CD4-positive, CD25-positive, alpha-beta regulatory T cell (primary cell): ENCODE measurements around the gene TSPOAP1. TPM values are rescaled to one million over a fixed set of nuclear protein-coding genes. Genes with fewer than 3 reads are reported as not detected.

Experiments
- ATAC-seq, 2 donors: fragments of 150-1000 bp; cut with Tn5 transposase; one replicate each; pipeline ENCODE4 v1.10.0; 2021; ENCODE audit warnings: low read depth in 2 of 2, moderate number of reproducible peaks in 2 of 2, moderate library complexity in 1 of 2
- DNase-seq, 3 donors: peaks; one replicate each; pipeline versions ENCODE4 v3.0.0 to v3.0.0-alpha.2; 2012 to 2022; ENCODE audit warnings: mixed read lengths in 1 of 3
- H3K27ac ChIP-seq: one replicate; pipeline ENCODE4 v1.7.0; 2013; ENCODE audit warnings: mild to moderate bottlenecking, low read length; ENCODE audit not compliant: insufficient read depth, poor library complexity, severe bottlenecking
- H3K27me3 ChIP-seq: one replicate; pipeline ENCODE4 v1.7.0; 2013; ENCODE audit warnings: low read length; ENCODE audit not compliant: control insufficient read depth, insufficient read depth
- H3K36me3 ChIP-seq: one replicate; pipeline ENCODE4 v1.7.0; 2013; ENCODE audit warnings: mild to moderate bottlenecking, low read length, moderate library complexity; ENCODE audit not compliant: control insufficient read depth, insufficient read depth
- H3K4me1 ChIP-seq: 2 replicates; pipeline ENCODE4 v1.7.0; 2013; ENCODE audit warnings: mild to moderate bottlenecking, low read length; ENCODE audit not compliant: insufficient read depth, control insufficient read depth, poor library complexity, severe bottlenecking
- H3K4me3 ChIP-seq: one replicate; pipeline ENCODE4 v1.7.0; 2013; ENCODE audit warnings: low read depth, mild to moderate bottlenecking, low read length, moderate library complexity
- H3K9me3 ChIP-seq, 2 experiments: 1 replicate in 1 of 2; 2 replicates in 1 of 2; pipeline ENCODE4 v1.7.0; 2013; ENCODE audit warnings: low read length in 2 of 2, mild to moderate bottlenecking in 1 of 2, moderate library complexity in 1 of 2; ENCODE audit not compliant: control insufficient read depth in 2 of 2
- H3K27ac Mint-ChIP-seq, 3 donors: one replicate each; pipeline ENCODE4 v1.8.0; 2020 to 2022; ENCODE audit warnings: mild to moderate bottlenecking in 3 of 3, mixed read lengths in 3 of 3, moderate library complexity in 2 of 3
- H3K27me3 Mint-ChIP-seq: one replicate; pipeline ENCODE4 v1.8.0; 2022; ENCODE audit warnings: mild to moderate bottlenecking, mixed read lengths
- H3K36me3 Mint-ChIP-seq: one replicate; pipeline ENCODE4 v1.8.0; 2020; ENCODE audit warnings: mixed read lengths
- H3K4me1 Mint-ChIP-seq, 4 donors: one replicate each; pipeline ENCODE4 v1.8.0; 2020 to 2022; ENCODE audit warnings: mixed read lengths in 4 of 4, mild to moderate bottlenecking in 1 of 4
- H3K4me3 Mint-ChIP-seq, 4 donors: one replicate each; pipeline ENCODE4 v1.8.0; 2020 to 2022; ENCODE audit warnings: mild to moderate bottlenecking in 4 of 4, mixed read lengths in 4 of 4, moderate library complexity in 3 of 4
- H3K9me3 Mint-ChIP-seq, 7 donors: one replicate each; pipeline ENCODE4 v1.8.0; 2020 to 2022; ENCODE audit warnings: mixed read lengths in 7 of 7, mild to moderate bottlenecking in 3 of 7, moderate library complexity in 2 of 7
- polyA plus RNA-seq, 4 donors: library from polyadenylated mRNA; unstranded; fragments of 300-500 nt; fragmentation: Illumina TruSeq; gene quantifications; one replicate each; pipeline ENCODE4 v1.2.3, GENCODE V29; 2021
- total RNA-seq: library from RNA; stranded (reverse); gene quantifications from one replicate; pipeline ENCODE4 v1.2.3, GENCODE V29; 2022

TSPOAP1 gene
- total and polyA plus RNA-seq, 5 donors from 2014 or later, result 0.73 to 47.4 (median 1.0) TPM

DNA sequence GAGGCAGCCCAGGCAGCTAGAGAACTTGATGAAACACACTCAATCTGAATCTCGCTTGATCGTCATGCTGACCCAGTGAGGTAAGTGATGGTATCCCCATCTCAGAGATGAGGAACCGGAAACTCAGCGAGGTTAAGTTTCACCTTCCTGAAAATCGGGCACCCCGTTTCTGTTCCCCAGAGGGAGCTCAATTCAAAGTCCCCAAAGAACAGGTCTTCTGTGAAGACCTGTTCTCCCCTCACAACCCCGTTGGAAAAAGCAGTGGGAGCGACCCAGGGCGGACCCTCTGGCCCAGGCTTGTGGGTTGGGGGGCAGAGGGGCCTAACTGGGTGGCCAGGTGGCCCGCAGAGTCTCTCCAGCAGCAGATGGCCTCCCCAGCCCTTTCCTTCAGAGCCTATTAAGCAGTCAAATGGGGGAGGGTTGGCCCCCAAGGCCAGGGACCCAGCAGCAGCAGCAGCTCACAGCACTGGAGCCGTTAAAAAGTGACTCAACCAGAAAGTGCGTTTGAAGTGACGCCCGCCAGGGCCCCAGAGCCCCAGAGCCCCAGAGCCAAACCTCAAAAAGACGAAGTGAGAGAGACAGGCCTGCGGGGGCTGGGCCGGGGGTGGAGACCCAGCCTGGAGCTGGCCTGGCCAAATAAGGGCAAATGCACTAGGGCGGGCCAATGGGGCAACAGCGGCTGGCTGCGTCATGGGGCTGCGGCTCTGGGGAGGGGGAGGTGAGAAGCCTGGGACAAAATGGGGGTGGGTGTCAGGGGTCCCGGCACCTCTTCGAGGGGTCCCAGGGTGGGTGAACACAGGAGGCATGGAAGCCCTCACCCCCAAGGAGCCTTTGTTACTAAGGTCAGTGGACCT is 9.2 kb upstream of the TSPOAP1 start:
- DNase-seq (peak; percentile 83 to 97 (median 89)), ATAC-seq (peak; percentile 77 to 80)
- Histone ChIP-seq H3K9me3 (no peaks in the 10 kb centered on the region), H3K4me3 (peak overlapping the region; percentile 92), H3K27ac (peak overlapping the region; percentile 99), H3K27me3 (no peaks in the 10 kb centered on the region), H3K36me3 (no peaks in the 10 kb centered on the region), H3K4me1 (peaks cover 98% of the 10 kb centered on the region)
- H3K27me3 Mint-ChIP-seq, result no peaks in the 10 kb centered on the region
- H3K27ac Mint-ChIP-seq, result peak overlapping the region; percentile 93 to 100 (median 99)
- H3K4me3 Mint-ChIP-seq, result peak overlapping the region; percentile 97 to 100 (median 99)
- peaks cover 5 to 92% (median 55%) of the 10 kb centered on the region in 4 donors for H3K4me1 Mint-ChIP-seq
- H3K9me3 Mint-ChIP-seq, result no peaks in the 10 kb centered on the region
- H3K36me3 Mint-ChIP-seq, result peaks cover 6% of the 10 kb centered on the region

DNA sequence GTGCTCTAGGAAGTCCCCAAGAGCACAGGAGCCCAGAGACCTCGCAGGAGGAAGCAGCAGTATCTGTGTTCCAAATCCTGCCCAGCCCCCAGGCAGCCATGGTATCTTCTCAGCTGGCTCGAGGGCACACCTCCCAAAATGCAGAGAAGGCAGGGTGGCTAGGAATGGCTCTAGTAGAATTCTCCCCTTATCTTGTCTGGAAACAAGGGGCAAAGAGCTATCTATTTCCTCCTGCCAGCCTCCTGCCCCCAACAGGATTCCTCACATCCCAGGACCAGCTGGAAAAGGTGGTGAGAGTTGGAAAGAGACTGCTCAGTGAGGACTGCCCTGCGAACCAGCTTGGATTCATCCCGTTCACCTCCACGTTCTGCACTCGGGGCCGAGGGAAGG is 8.6 kb upstream of the TSPOAP1 start:
- Mint-ChIP-seq H3K36me3 (peaks cover 6% of the 10 kb centered on the region), H3K27ac (peak overlapping the region; percentile 93 to 100 (median 99)), H3K4me1 (peaks cover 5 to 85% (median 53%) of the 10 kb centered on the region in 4 donors), H3K9me3 (no peaks in the 10 kb centered on the region), H3K27me3 (no peaks in the 10 kb centered on the region), H3K4me3 (peak overlapping the region; percentile 97 to 100 (median 99))
- Histone ChIP-seq H3K27ac (peak overlapping the region; percentile 99), H3K4me1 (peaks cover 98% of the 10 kb centered on the region), H3K4me3 (peak overlapping the region; percentile 92), H3K27me3 (no peaks in the 10 kb centered on the region), H3K36me3 (no peaks in the 10 kb centered on the region), H3K9me3 (no peaks in the 10 kb centered on the region)
- ATAC-seq (no peak), DNase-seq (peak in 2 of 3 donors; percentile 35 to 83)

- peak overlapping the region; percentile 97 to 100 (median 99) for H3K4me3 Mint-ChIP-seq
- H3K4me3 ChIP-seq, result peak overlapping the region; percentile 92
- DNase-seq, result peak in 2 of 3 donors; percentile 23 to 49
These were observed 8.0 kb upstream of the TSPOAP1 start for GRCh38 chr17:58336456-58337209.

DNA sequence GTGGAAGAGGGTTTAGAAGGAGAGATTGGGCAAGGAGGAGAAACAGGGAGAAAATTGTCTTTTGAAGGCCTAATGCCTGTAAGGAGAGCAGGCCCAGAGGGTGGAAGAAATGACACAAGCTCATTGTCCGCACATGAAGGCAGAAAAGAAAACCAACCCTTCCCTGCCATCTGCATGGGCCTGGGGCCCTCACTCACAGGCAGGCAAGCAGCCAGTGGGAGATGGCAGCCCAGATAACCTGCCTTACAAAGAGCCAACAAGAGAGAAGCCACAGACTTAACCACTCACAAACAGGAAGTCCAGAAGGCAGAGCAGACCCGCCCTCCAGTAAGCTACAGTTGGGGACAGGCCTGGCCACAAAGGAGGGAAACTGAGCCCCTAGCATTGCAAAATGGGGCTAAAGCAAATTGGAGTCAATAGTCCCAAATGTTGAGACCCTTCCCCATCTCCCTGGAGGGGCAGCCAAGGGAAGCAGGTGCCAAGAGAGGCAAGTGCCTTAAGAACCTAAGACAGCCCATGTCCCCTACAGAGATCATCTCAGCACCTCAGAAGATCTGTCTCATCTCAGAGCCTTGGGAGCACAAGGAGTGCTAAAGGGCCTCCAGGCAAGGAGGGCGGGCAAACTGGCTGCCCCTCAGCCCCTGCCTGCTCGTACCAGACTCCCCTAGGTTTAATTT is 7.3 kb upstream of the TSPOAP1 start:
- peak overlapping the region; percentile 92 for H3K4me3 ChIP-seq
- Mint-ChIP-seq H3K9me3 (no peaks in the 10 kb centered on the region), H3K36me3 (peaks cover 10% of the 10 kb centered on the region), H3K4me3 (peak overlapping the region; percentile 97 to 100 (median 99)), H3K4me1 (peaks cover 5 to 74% (median 46%) of the 10 kb centered on the region in 4 donors), H3K27me3 (peaks cover 4% of the 10 kb centered on the region), H3K27ac (peak overlapping the region; percentile 93 to 100 (median 99))
- no peaks in the 10 kb centered on the region for H3K9me3 ChIP-seq
- ATAC-seq (peak; percentile 28 to 33), DNase-seq (peak; percentile 62 to 94 (median 80))
- peaks cover 87% of the 10 kb centered on the region for H3K4me1 ChIP-seq
- H3K27ac ChIP-seq, result peak overlapping the region; percentile 99
- H3K36me3 ChIP-seq, result peaks cover 2% of the 10 kb centered on the region
- no peaks in the 10 kb centered on the region for H3K27me3 ChIP-seq

More at GRCh38 chr17:58336456-58337209, 8.0 kb upstream of the TSPOAP1 start:
- peak overlapping the region; percentile 93 to 100 (median 99) for H3K27ac Mint-ChIP-seq
- no peak for ATAC-seq
- Histone ChIP-seq H3K9me3 (no peaks in the 10 kb centered on the region), H3K36me3 (no peaks in the 10 kb centered on the region), H3K4me1 (peaks cover 94% of the 10 kb centered on the region), H3K27ac (peak overlapping the region; percentile 99), H3K27me3 (no peaks in the 10 kb centered on the region)
- peaks cover 5 to 80% (median 49%) of the 10 kb centered on the region in 4 donors for H3K4me1 Mint-ChIP-seq
- H3K9me3 Mint-ChIP-seq, result no peaks in the 10 kb centered on the region
- no peaks in the 10 kb centered on the region for H3K27me3 Mint-ChIP-seq
- peaks cover 4% of the 10 kb centered on the region for H3K36me3 Mint-ChIP-seq

DNA sequence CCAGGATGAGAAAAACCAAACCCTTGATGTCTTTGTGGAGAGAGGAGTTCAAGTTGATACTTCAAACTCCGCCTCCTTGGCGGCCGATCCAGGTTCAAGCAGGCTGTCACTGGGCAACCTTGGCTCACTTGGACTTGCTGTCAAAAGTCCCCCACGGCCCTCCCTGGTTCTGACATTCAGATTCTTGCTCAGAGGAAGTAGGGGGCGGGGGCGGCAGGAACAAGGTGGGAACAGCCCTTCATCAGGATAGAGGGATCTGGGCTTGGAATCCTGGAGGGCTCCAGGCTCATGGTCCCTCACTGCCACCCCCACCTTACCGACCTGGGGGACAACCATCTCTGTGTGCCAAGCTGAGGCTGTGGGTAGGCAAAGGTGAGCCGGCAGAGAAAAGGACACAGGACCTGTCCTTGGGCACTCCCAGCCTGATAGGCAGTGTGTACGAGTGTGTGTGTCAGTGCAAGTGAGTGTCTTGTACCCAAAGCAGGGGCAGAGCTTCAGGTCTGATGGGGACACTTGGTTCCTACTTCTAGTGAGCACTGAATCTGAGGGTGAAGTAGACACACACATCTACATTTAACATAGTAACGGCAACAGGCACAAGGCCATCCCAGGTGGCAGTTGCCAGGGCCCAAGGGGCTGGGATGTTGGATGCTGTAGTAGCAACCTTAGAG is 6.6 kb upstream of the TSPOAP1 start:
- DNase-seq, result peak in 2 of 3 donors; percentile 9 to 66

GRCh38 chr17:58334661-58335060 is 6.1 kb upstream of the TSPOAP1 start:
- Mint-ChIP-seq H3K4me3 (peak overlapping the region; percentile 97 to 100 (median 99)), H3K4me1 (peaks cover 0 to 63% (median 39%) of the 10 kb centered on the region in 4 donors), H3K36me3 (peaks cover 19% of the 10 kb centered on the region), H3K27me3 (peaks cover 4% of the 10 kb centered on the region), H3K27ac (peak overlapping the region; percentile 93 to 100 (median 99)), H3K9me3 (no peaks in the 10 kb centered on the region)
- DNase-seq (peak in 1 of 3 donors; percentile 33), ATAC-seq (no peak)
- Histone ChIP-seq H3K36me3 (peaks cover 10% of the 10 kb centered on the region), H3K27me3 (no peaks in the 10 kb centered on the region), H3K27ac (peak overlapping the region; percentile 99), H3K4me3 (peak overlapping the region; percentile 92), H3K9me3 (no peaks in the 10 kb centered on the region), H3K4me1 (peaks cover 81% of the 10 kb centered on the region)

More for the DNA sequence above, 6.6 kb upstream of the TSPOAP1 start:
- Mint-ChIP-seq H3K36me3 (peaks cover 17% of the 10 kb centered on the region), H3K9me3 (no peaks in the 10 kb centered on the region), H3K27ac (peak overlapping the region; percentile 93 to 100 (median 99)), H3K4me1 (peaks cover 3 to 67% (median 41%) of the 10 kb centered on the region in 4 donors), H3K27me3 (peaks cover 4% of the 10 kb centered on the region), H3K4me3 (peak overlapping the region; percentile 97 to 100 (median 99))
- no peaks in the 10 kb centered on the region for H3K9me3 ChIP-seq
- peaks cover 83% of the 10 kb centered on the region for H3K4me1 ChIP-seq
- H3K36me3 ChIP-seq, result peaks cover 9% of the 10 kb centered on the region
- no peaks in the 10 kb centered on the region for H3K27me3 ChIP-seq
- no peak for ATAC-seq
- H3K4me3 ChIP-seq, result peak overlapping the region; percentile 92
- H3K27ac ChIP-seq, result peak overlapping the region; percentile 99
